ENCODE measurements around the gene IL31RA.
"Not testable (repeated sequence)": the region's sequence is repeated elsewhere in the genome, so short reads cannot be mapped to it uniquely, and the experiment has no call there.

The IL31RA gene

DNA sequence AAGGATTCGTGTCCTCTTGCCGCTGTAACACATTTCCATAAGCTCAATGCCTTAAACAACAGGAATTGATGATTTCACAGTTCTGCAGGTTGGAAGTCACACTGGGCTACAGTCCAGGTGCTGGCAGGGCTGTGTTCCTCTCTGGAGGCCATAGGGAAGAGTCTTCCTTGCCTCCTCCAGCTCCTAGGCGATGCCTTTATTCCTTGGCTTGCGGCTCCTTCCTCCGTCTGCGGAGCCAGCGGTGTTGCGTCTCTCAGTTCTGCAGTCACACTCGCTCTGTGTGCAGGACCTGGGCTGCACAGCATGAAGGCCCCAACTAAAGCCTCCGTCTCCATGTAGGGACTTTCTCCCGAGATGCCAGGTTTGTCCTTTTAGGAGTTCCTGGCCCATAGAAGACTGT, 73.6 kb downstream of the IL31RA start:
- DNase-seq (ENCODE audit: low read depth, low spot score) = no peak

DNA sequence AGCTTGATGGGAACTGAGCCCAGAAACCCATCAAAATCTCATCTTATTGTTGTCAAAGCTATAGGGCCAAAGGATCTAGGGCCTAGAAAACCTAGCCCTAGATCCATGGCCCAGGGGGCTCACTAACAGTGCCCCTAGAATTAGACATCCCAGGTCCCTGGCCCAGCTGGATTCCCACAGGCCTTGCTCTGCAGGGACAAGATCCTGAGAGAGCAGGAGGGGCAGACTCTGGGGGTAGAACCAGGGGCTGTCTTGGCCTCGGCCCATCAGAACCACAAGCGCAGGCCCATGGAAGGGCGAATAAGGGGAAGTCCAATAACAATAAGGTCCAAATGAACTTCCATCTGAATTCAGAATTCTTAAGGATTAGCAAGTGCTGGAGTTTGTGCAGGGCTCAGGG, 74.0 kb downstream of the IL31RA start:
- no peak for DNase-seq (ENCODE audit: low read depth, low spot score)

DNA sequence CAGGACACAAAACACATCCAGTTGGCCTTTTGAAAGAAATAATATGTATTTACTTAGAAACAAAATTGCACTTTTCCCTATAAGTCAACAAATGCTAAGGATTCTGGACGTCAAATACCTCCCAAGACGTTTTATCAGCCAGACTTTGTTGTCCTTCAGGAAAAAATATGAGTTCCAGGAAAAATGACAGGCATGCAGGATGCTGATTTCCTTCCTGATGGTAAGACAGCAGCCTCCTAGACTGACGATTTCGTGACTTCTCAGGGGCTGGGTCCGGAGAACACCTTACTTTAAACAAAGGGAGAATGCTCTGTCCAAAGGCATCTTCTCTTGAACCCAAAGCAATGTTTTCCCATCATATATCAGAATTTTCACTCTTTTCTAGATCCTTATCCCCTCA, 74.6 kb downstream of the IL31RA start:
- no peak for DNase-seq (ENCODE audit: low read depth, low spot score)

DNA sequence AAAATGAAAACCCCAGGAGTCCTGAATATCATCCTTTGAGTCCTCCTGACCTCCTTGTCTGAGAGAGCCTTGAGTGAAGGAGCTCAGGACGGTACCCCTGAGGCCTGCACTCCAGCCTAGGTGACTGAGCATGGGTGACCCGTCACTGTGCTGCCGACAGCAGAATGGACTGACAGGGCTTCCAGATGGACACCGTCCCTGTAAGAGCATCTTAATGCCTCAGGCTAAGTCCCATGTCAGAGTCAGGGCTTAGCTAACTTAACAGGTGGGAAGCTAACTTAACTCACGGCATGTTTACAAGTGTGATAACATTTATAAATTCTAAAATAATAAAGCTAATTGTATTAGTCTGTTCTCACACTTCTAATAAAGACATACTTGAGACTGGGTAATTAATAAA, 75.3 kb downstream of the IL31RA start:
- DNase-seq (ENCODE audit: low read depth, low spot score) = no peak

DNA sequence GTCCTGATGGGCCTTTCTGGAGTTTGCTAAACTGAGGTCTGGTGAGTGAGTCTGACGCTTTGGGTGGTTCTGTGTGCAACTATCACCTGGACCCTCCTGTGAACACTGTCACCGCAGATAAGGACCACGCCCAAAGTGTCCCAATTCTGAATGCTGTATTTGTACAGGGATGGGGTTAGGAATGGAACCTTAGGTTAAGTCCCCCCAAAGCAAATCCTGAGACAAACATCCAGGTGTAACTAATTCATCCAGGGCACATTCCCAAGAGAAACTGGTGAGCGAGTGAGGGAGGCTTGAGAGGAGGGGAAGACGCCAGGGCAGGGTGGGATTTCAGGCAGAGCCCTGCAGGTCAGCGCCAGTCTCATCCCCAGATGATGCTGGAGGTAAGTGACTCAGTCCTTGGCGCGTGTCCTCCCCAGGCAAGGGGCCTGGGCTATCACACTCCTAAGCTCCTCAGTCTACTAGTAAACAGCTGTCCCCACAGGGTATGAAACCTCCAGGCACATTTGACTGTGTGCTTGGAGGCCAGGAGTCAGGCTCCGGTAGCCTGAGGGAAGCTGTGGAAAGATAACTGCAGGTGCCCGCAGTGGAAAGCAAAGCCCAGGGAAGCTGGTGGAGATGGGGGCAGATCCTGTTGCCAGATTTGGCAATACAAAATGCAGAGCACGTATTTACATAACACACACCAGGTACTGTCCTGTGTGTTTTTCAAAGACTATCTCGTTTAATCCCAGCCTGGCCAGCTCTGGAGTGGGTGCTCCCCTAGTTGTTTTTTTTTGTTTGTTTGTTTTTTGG, 76.9 kb downstream of the IL31RA start:
- DNase-seq (ENCODE audit: low read depth, low spot score) = no peak

DNA sequence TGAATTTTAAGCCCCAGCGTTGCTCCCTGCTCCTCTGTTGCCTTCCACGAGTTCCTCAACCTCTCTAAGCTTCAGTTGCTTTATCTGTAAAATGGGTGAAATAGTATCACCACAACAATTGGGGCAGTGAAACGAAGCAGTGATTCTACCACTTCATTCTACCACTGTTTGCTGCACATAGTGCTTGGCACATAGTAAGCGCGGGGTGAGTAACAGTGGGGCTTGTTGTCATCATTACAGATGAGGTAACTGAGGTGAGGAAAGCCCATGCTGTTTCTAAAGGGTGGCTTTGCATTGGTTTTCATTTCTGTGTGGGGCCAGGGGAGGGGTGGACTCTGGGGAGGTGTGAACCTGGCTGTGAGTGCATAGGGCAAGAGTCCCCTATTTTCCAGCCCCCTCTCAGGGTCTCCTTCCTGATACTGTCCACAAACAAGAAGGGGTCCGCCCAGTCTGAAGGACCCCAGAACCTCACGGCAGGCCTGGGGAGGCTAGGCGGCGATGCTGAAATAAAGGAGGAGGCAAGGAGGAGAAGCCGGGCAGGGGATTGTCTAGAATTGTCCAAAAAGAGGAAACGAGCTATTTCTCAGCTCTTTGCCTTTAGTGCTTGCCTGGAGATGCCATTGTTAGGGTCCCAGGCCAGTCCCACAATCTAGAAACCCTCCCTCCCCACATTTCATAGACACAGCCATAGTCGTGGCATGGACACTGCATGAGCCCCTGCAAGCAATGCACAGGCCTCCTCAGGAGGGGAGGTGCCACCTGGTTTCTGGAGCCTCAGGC, 78.1 kb downstream of the IL31RA start:
- no peak for DNase-seq (ENCODE audit: low read depth, low spot score)

DNA sequence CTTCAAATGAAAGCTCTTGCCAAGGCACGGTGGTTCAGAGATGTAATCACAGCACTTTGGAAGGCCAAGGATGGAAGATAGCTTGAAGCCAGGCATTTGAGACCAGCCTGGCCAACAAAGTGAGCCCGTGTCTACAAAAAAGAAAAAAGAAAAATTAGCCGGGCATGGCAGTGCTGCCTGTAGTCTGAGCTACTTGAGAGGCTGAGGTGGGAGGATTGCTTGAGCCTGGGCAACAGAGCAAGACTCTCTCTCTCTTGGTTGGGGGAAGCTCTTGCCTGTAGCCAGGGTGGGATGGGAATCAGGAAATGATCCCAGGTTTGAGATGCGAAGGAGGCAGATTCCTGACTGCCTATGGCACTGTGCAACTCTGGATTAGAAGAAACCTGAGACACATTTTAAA, 81.5 kb downstream of the IL31RA start:
- DNase-seq (ENCODE audit: low read depth, low spot score) = no peak

DNA sequence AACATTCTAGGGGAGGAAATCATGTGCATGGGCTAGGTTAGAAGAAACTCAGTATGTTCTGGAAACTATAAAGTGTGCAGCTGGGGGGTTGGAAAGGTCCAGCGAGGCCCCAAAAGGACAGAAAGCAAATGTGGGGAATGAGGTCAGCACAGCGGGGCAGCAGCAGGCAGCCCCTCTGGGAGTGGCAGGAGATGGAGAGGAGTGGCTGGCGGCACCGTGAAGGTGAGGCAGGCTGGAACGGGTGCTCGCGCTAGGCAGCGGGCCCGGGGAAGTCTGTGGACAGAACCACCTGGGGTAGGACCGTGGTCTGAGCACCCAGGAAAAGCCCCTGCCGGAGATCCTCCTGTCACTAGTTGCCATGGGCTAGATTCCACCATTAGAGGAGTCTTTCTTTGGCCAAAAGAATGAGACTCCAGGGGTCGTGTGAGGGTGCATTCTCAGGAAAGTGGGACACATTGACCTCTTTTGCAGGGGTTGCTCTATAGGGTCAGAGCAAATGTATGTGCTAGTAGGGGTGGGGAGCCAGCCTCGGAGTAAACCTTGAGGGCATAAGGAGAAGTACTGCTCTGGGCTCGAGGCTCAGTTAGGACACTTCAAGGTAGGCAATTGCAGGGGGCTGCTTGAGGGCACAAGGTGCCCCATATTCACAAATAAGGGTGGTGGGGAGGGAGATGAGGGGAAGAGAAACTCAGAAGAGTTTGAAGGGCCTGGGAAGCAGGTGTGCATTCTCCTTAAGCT, 82.4 kb downstream of the IL31RA start:
- DNase-seq (ENCODE audit: low read depth, low spot score) = no peak

DNA sequence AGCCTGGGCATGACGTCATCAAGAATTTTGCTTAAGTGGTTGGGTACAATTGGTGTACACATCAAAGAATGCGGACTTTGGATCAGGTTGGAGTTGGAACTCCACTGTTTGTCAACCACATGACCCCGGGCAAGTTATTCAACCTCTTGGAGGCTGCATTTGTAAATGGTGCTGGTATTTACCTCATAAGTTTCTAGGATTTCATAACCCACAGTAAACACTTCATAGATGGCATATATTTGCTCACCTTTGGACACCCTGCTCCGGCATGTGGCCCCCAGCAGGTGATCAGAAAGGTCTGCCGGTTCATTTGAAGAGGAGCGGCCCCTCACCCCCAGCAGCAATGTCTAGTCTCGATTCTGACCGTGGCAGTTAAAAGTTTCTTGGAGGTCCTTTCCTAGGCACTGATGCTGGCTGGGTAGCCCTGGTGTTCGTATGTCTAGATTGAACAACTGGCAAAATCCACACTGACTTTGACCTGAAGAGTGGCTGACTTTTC, 83.0 kb downstream of the IL31RA start:
- peak; percentile 26 for DNase-seq (ENCODE audit: low read depth, low spot score)

DNA sequence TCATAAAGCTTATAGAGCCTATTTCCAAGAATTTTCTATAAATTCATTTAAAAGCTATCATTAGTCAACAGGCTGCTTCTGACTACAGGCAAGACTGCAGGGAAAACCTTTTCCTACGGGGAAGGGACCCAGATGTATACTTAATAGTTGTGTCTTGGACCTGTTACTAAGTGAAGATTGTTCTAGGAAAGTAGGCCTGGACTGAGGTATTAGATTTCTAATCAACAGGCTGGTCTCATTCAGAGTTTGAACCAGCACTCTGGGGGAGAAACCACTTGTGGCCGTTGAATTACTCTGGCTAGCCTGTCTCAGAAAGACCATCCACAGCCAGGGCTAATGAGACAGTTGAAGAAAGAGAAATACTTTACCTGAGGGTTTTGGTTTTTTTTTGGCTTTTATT, 83.6 kb downstream of the IL31RA start:
- no peak for DNase-seq (ENCODE audit: low read depth, low spot score)

DNA sequence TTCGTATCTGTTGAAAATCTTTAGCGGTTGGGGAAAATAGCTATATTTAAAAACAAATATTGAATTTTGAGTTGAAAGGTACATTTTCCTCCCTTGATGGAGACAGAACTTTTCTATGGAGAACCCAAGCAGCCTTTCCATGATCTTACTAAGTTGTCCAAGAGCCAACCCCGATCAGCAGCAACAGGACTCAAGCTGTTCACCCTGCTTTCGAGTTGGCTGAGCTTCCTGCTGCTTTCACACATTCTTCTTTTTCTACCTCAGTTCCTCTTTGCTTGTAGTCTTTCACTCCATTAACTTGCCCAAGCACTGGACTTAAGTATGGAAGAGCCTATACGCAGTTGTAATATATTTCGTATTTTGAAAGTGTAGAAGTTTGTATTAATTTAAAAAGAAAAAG, 84.2 kb downstream of the IL31RA start:
- no peak for DNase-seq (ENCODE audit: low read depth, low spot score)

DNA sequence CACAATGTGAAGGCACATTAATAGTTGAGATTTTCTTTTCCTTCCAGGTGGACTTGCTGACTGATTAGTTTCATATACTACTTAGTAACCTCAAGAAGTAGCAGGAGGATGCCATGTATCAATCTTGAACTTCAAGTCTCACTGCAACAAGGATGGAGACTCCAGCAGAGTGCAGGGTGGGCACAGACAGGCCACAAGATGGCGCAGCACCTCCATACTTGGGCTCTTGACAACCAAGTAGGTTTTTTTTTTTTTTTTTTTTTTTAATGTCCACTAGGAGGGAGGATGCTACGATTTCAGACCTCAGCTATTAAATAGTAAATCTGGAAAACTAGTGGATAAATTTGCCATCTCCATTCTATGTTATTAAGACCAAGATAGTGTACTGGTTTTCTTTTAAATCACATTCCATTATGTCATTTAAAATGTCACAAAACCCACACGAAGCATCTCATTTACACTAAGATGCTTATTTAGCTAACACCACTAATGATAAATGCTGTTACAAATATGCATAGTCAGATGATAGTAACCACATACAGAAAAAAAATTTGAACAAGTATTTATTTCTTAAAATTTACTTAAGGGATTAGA, 85.0 kb downstream of the IL31RA start:
- peak; percentile 88 for DNase-seq (ENCODE audit: low read depth, low spot score)

DNA sequence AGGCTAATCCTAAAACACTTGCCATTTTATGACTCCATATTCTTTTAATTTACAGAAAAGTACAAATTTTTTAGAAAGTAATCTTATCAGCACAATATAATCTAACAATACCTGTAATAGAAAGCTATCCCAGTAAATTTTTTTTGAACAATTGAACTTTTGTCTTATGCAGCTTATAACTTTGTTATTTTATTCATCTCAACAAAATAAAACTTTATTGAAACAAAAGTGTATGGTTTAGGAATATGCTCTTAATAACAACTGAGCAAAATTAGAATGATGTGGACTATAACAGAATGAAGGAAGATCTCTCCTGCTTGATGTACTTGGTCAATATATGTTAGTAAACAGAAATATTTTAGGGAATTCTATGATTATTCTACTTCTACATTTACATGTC, 86.4 kb downstream of the IL31RA start:
- DNase-seq (ENCODE audit: low read depth, low spot score) = not testable (repeated sequence)

DNA sequence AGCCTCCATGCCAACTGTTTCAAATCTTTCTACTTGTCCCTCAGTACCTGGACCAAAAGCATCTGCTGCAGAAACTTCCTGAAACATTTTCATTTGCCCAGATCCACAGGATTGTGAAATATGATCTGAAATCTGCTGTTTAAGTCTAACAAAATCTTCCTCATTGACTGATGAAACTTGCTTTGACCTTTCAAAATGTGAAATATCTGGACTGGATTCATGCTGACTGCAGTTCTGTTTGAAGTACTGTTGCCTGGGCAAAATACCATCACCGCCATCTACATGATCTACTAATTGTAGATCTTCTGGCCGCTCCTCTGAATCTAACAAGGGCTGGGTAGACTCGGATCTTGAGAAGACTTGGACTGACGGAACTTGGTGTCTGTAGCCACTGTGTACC, 90.0 kb downstream of the IL31RA start:
- not testable (repeated sequence) for DNase-seq (ENCODE audit: low read depth, low spot score)

DNA sequence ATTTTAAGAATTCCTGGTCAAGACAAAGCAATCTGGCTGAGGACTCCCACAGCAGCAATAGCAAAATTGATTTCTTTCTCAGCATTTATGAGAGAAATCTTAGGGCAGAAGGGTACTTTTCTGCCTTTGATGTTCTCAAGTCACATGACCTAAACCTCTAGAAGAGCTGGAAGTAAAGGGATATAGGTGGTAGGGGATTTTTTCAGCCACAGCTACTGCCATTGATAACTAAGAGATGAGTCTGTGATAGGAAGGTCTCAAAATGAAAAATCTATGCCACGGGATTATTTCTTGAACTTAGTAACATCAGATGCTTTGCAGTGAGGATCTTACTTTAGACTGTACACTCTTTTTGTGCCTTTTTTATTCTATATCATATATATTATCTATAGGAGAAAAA, 108.1 kb downstream of the IL31RA start:
- no peak for DNase-seq (ENCODE audit: low read depth, low spot score)

DNA sequence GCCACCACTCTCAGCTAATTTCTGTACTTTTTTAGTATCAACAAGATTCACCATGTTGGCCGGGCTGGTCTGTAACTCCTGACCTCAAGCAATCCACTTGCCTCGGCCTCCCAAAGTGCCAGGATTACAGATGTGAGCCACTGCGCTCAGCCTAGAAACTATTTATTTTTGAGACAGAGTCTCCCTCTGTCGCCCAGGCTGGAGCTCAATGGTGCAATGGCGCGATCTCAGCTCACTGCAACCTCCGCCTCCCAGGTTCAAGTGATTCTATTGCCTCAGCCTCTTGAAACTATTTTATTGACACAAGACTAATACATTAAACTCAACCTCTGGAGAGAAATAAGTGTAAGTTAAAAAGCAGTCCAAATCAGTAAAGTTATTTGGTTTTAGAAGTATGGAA, 109.6 kb downstream of the IL31RA start:
- no peak for DNase-seq (ENCODE audit: low read depth, low spot score)

DNA sequence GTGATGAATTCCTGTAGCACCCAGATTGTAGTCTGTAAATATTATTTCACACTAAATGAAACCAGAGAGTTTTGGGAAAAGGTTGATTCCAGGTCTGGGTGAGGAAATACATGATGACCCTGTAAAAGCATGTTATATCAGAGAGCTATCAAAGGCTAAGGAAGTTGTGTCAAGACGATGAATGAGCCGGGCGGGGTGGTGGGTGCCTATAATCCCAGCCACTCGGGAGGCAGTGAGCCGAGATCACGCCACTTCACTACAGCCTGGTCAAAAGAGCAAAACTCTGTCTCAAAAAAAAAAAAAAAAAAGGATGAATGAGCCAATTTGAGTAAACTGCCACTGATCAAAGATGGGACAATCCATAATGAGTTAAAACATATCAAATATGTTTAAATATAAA, 114.4 kb downstream of the IL31RA start:
- no peak for DNase-seq (ENCODE audit: low read depth, low spot score)

DNA sequence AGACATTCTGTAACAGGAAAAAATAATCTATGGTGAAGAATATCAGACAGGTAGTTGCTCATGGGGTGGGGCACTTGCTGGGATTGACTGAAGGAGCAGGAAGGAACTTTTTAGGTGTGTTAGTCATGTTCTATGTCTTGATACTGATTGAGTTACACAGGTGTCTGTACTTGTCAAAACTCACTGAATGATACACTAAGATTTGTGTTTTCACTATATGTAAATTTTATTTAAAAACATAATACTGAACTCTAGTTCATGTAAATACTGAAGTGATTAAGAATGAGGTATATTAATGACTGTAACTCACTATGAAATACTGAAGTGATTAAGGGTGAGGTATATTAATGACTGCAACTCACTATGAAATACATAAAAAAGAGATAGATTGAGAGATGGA, 115.1 kb downstream of the IL31RA start:
- no peak for DNase-seq (ENCODE audit: low read depth, low spot score)

DNA sequence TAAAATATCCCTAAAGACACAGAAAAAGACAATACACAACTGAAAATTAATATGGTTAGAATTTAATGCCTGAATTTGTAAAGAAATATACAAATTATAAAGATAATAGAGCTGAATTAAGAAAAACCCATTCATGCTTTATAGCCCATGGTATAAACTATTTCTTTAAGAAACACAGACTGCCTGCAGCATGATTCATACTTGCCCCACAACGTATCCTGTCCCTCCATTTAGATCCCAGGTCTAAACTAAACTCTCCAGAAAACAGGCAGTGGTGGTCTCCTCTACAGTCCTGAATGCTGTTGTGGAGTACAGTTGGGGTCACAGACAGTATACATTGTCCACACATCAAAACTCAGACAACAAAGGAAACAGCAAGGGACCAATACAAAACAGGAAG, 118.8 kb downstream of the IL31RA start:
- peak; percentile 37 for DNase-seq (ENCODE audit: low read depth, low spot score)
